ENCODE results near the gene PCK2.

DNA sequence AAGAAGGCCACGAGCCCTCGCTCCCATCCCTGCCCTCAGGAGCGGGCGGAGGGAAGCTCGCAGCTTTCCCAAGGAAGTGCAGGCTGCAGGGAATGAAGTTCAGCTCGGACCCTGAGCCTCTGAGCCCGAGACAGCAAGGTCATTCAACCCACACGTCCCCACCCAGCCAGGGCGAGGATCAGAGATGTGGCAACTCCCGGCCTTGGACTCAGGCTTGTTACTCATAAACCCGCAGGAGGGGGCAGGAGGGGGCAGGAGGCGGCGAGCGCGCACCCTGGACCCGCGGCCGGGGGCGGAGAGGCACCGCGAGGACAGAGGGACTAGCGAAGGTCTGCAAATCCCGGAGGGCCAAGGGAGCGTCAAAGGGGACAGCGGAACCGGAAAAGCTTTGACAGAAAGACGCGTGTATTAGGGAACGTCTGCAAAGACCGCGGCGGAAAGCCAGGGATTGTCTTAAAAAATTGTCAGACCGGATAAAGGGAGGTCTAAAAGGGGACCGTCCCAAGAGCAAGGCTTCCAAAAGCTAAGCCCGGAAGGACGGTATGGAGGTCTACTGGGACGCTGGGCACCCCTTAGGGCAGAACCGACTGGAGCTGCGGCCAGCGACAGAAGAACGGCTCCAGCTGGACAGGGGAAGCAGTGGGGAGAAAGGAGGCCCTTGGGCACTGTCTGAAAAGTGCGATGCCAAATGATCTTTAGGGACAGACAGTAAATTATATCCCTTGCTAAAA, 19.9 kb downstream of the PCK2 start:
- TF ChIP-seq, protein P1, sequence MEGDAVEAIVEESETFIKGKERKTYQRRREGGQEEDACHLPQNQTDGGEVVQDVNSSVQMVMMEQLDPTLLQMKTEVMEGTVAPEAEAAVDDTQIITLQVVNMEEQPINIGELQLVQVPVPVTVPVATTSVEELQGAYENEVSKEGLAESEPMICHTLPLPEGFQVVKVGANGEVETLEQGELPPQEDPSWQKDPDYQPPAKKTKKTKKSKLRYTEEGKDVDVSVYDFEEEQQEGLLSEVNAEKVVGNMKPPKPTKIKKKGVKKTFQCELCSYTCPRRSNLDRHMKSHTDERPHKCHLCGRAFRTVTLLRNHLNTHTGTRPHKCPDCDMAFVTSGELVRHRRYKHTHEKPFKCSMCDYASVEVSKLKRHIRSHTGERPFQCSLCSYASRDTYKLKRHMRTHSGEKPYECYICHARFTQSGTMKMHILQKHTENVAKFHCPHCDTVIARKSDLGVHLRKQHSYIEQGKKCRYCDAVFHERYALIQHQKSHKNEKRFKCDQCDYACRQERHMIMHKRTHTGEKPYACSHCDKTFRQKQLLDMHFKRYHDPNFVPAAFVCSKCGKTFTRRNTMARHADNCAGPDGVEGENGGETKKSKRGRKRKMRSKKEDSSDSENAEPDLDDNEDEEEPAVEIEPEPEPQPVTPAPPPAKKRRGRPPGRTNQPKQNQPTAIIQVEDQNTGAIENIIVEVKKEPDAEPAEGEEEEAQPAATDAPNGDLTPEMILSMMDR (IDR thresholded peaks at IDR 0.05; ENCODE audit: poor library complexity, severe bottlenecking), result peak; percentile 7
- TF ChIP-seq RAD21 (conservative IDR thresholded peaks at IDR 0.05), result peak; percentile 34
- peak; percentile 36 for TF ChIP-seq SMC3 (conservative IDR thresholded peaks at IDR 0.05; ENCODE audit: poor library complexity)
- TF ChIP-seq MXI1 (conservative IDR thresholded peaks at IDR 0.05; ENCODE audit: poor library complexity, severe bottlenecking), result no peak
- TF ChIP-seq EP300 (conservative IDR thresholded peaks at IDR 0.05; ENCODE audit: poor library complexity, severe bottlenecking), result no peak
- TF ChIP-seq EZH2 (IDR thresholded peaks at IDR 0.05; ENCODE audit: borderline replicate concordance, insufficient read depth, low read length, poor library complexity, severe bottlenecking), result no peak
- TF ChIP-seq, protein P2, sequence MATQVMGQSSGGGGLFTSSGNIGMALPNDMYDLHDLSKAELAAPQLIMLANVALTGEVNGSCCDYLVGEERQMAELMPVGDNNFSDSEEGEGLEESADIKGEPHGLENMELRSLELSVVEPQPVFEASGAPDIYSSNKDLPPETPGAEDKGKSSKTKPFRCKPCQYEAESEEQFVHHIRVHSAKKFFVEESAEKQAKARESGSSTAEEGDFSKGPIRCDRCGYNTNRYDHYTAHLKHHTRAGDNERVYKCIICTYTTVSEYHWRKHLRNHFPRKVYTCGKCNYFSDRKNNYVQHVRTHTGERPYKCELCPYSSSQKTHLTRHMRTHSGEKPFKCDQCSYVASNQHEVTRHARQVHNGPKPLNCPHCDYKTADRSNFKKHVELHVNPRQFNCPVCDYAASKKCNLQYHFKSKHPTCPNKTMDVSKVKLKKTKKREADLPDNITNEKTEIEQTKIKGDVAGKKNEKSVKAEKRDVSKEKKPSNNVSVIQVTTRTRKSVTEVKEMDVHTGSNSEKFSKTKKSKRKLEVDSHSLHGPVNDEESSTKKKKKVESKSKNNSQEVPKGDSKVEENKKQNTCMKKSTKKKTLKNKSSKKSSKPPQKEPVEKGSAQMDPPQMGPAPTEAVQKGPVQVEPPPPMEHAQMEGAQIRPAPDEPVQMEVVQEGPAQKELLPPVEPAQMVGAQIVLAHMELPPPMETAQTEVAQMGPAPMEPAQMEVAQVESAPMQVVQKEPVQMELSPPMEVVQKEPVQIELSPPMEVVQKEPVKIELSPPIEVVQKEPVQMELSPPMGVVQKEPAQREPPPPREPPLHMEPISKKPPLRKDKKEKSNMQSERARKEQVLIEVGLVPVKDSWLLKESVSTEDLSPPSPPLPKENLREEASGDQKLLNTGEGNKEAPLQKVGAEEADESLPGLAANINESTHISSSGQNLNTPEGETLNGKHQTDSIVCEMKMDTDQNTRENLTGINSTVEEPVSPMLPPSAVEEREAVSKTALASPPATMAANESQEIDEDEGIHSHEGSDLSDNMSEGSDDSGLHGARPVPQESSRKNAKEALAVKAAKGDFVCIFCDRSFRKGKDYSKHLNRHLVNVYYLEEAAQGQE (IDR thresholded peaks at IDR 0.05; ENCODE audit: borderline replicate concordance), result peak; percentile 17
- peak; percentile 52 for TF ChIP-seq TAF1 (IDR thresholded peaks at IDR 0.05; ENCODE audit: low read depth)

All from neural cell (in vitro differentiated cells).